GM18505 (cell line): ENCODE data around the gene DRAXIN.

Experiments used
- ATAC-seq: cut with Tn5 transposase; IDR thresholded peaks from one replicate; pipeline ENCODE4 v1.9.1; 2021; ENCODE audit not compliant: unreplicated experiment
- POLR2A ChIP-seq: IDR thresholded peaks from 4 replicates; pipeline ENCODE4 v1.6.1; 2011; ENCODE audit warnings: borderline replicate concordance; ENCODE audit not compliant: insufficient read depth, insufficient read length; ENCODE audit errors: extremely low read depth

DRAXIN gene

GRCh38 chr1:11701981-11702803 is 10.7 kb downstream of the DRAXIN start:
- no peak for TF ChIP-seq POLR2A
- no peak for ATAC-seq

GRCh38 chr1:11703357-11704193 is 12.1 kb downstream of the DRAXIN start:
- ATAC-seq, result no peak
- no peak for TF ChIP-seq POLR2A

- no peak for TF ChIP-seq POLR2A
- ATAC-seq, result no peak
These were observed 12.7 kb downstream of the DRAXIN start for GRCh38 chr1:11704194-11704529.

GRCh38 chr1:11704691-11705475 is 13.4 kb downstream of the DRAXIN start:
- no peak for TF ChIP-seq POLR2A
- ATAC-seq, result no peak

- TF ChIP-seq POLR2A, result no peak
These were observed 14.1 kb downstream of the DRAXIN start for GRCh38 chr1:11705596-11705995.

GRCh38 chr1:11706292-11706691 is 14.8 kb downstream of the DRAXIN start:
- TF ChIP-seq POLR2A, result no peak
- no peak for ATAC-seq

More at GRCh38 chr1:11705596-11705995, 14.1 kb downstream of the DRAXIN start:
- no peak for ATAC-seq

- no peak for TF ChIP-seq POLR2A
- ATAC-seq, result no peak
These were observed 16.2 kb downstream of the DRAXIN start for GRCh38 chr1:11707621-11708276.

GRCh38 chr1:11708554-11709350 is 17.2 kb downstream of the DRAXIN start:
- TF ChIP-seq POLR2A, result no peak

GRCh38 chr1:11711490-11711889 is 20.0 kb downstream of the DRAXIN start:
- no peak for TF ChIP-seq POLR2A
- no peak for ATAC-seq

More at GRCh38 chr1:11708554-11709350, 17.2 kb downstream of the DRAXIN start:
- ATAC-seq, result no peak

GRCh38 chr1:11712285-11712684 is 20.8 kb downstream of the DRAXIN start:
- no peak for ATAC-seq
- TF ChIP-seq POLR2A, result no peak

- TF ChIP-seq POLR2A, result no peak
- ATAC-seq, result no peak
These were observed 21.6 kb downstream of the DRAXIN start for GRCh38 chr1:11713095-11713494.
